Ovary (tissue), 9 donors: ENCODE results near the gene PEAK1. TPM values are rescaled to one million over a fixed set of nuclear protein-coding genes. Genes with fewer than 3 reads are reported as not detected.

ENCODE experiments used
- DNase-seq, 5 donors: peaks; one replicate each; pipeline ENCODE4 v3.0.0-alpha.2; 2019 to 2020
- H3K27ac ChIP-seq, 2 donors: fragments of 200-600 bp; one replicate each; pipeline versions ENCODE4 v1.5.1 to v1.8.0; 2019 to 2022
- H3K27me3 ChIP-seq: fragments of 200-600 bp; one replicate; pipeline ENCODE4 v1.8.0; 2022
- H3K36me3 ChIP-seq: fragments of 200-600 bp; sonication (generic); one replicate; pipeline ENCODE4 v1.5.1; 2019
- H3K4me1 ChIP-seq: one replicate; pipeline ENCODE4 v1.8.1; 2013; ENCODE audit warnings: mild to moderate bottlenecking, moderate library complexity; ENCODE audit not compliant: insufficient read depth
- H3K4me3 ChIP-seq: fragments of 200-600 bp; sonication (generic); one replicate; pipeline ENCODE4 v1.5.1; 2017
- H3K9me3 ChIP-seq, 2 donors: fragments of 200-600 bp in 1 of 2; sonication (generic) in 1 of 2; one replicate each; pipeline versions ENCODE4 v1.5.1 to v1.8.1; 2013 to 2019; ENCODE audit warnings: mild to moderate bottlenecking in 1 of 2, moderate library complexity in 1 of 2
- EP300 ChIP-seq: sonication (generic); formaldehyde crosslinking; IDR thresholded peaks from one replicate; pipeline ENCODE4 v1.6.1; 2017; ENCODE audit warnings: antibody characterized with exemption
- POLR2A ChIP-seq: fragments of 450-650 bp; IDR thresholded peaks from one replicate; pipeline ENCODE4 v1.6.1; 2017; ENCODE audit warnings: antibody characterized with exemption, mild to moderate bottlenecking, moderate library complexity
- WGBS, 3 donors: extraction: QIAGEN DNeasy Blood & Tissue Kit in 1 of 3; methylation state at CpG; one replicate each; pipeline versions ENCODE4 v1.1.5 to v1.1.7; 2013 to 2017; 5-methylcytosine and 5-hydroxymethylcytosine counted together
- intact Hi-C, 4 donors: fragments of 100-400 bp; cut with DNase I; formaldehyde crosslinking; loops; one replicate each; pipeline versions ENCODE4 v1.11.0 to v1.15.1; 2022 to 2023
- polyA plus RNA-seq, 2 donors: library from polyadenylated mRNA; stranded (reverse); fragments of 200-250 nt in 1 of 2; fragments of 350-450 nt in 1 of 2; fragmentation: Illumina TruSeq in 1 of 2; extraction: RNeasy Lipid Tissue Mini Kit (QIAGEN cat#74804) in 1 of 2; gene quantifications; one replicate each; pipeline ENCODE4 v1.2.3, GENCODE V29; 2013 to 2014
- total RNA-seq, 7 donors: library from RNA; depleted of rRNA in 2 of 7; stranded (reverse); fragments of >200 nt in 2 of 7; fragmentation: NEBNext Ultra II Directional in 3 of 7; extraction: Animal tissue kit (Norgen Biotek cat#: 25700) in 3 of 7; gene quantifications; one replicate each; pipeline versions ENCODE4 v1.1.0 to v1.2.4, GENCODE V29; 2016 to 2023
- TF ChIP-seq, protein P1 (sequence below), 3 donors: fragments of 450-650 bp in 2 of 3; fragments of 200-600 bp in 1 of 3; IDR thresholded peaks; one replicate each; pipeline versions ENCODE4 v1.5.1 to v1.8.0; 2016 to 2022; ENCODE audit warnings: antibody characterized with exemption in 3 of 3, mild to moderate bottlenecking in 1 of 3
- donor health status: DM: no; HTN: no; CAD: no; lungs with moderate emphysema.
- donor health status: DM: no; HTN: no; CAD: no.
- donor health status: Bipolar disorder and iron deficiency.
- donor health status: DM: yes; HTN: yes; CAD: no.
- donor health status: DM: no; HTN: no; CAD: no.
- donor health status: DM: yes; HTN: yes; CAD: no.

PEAK1 gene
- total and polyA plus RNA-seq, 9 donors, result 6.6 to 48.4 (median 41.4) TPM

DNA sequence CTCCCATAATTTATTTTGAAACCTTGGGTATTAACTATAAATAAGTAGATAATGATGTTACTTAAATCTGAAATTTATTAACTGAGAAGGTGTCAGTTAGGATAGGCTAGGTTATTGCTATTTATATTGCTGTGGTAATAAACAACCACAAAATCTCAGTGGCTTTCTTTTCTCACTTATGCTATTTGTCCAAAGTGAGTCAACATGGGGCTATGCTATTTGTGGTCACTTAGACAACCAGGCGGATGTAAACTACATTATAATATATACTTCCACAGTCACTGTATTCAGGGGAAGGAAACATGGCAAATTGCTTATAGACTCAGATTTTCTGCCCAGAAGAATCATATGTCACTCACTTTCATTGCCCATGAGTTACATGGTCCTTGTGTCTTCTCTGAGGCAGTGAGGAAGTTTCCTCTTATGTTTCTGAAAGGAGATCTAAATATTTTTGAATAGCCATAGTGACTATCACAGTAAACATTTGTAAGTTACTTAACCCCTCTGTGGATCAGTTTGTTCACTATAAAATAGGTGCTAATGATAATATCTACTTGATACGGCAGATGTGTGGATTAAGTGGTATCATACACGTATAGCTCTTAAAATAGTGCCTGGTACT is 20.6 kb upstream of the PEAK1 start:
- H3K36me3 ChIP-seq, result no peaks in the 10 kb centered on the region
- no peaks in the 10 kb centered on the region for H3K4me1 ChIP-seq
- H3K27me3 ChIP-seq, result no peaks in the 10 kb centered on the region
- TF ChIP-seq, protein P1, sequence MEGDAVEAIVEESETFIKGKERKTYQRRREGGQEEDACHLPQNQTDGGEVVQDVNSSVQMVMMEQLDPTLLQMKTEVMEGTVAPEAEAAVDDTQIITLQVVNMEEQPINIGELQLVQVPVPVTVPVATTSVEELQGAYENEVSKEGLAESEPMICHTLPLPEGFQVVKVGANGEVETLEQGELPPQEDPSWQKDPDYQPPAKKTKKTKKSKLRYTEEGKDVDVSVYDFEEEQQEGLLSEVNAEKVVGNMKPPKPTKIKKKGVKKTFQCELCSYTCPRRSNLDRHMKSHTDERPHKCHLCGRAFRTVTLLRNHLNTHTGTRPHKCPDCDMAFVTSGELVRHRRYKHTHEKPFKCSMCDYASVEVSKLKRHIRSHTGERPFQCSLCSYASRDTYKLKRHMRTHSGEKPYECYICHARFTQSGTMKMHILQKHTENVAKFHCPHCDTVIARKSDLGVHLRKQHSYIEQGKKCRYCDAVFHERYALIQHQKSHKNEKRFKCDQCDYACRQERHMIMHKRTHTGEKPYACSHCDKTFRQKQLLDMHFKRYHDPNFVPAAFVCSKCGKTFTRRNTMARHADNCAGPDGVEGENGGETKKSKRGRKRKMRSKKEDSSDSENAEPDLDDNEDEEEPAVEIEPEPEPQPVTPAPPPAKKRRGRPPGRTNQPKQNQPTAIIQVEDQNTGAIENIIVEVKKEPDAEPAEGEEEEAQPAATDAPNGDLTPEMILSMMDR (IDR thresholded peaks at IDR 0.05), result no peak
- no peak for TF ChIP-seq EP300
- no peak for TF ChIP-seq POLR2A
- no peak overlapping the region for H3K4me3 ChIP-seq
- no peaks in the 10 kb centered on the region for H3K9me3 ChIP-seq
- intact Hi-C loops, result no loop called here
- H3K27ac ChIP-seq, result no peak overlapping the region
- no peak for DNase-seq
- WGBS, 3 donors, result 79 to 90% (median 85%) methylated on average over 3 of the region's 3 CpGs

DNA sequence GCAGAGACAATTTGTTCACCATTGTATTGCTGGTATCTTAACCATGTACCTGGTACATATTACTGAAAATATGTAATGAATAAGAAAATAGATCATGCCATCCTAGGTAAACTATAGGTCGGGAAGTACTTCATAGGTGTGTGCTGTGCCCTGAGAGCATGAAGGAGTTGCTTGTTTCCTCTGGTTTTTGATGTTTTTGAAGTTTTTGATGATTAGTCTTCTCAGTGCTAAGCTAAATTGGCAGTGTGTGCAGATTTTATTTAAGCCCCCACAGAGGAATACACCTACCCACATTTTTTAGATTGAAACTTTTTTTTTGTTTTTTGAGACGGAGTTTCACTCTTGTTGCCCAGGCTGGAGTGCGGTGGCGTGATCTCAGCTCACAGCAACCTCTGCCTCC is 17.4 kb upstream of the PEAK1 start:
- no peaks in the 10 kb centered on the region for H3K36me3 ChIP-seq
- H3K27me3 ChIP-seq, result no peaks in the 10 kb centered on the region
- no peaks in the 10 kb centered on the region for H3K9me3 ChIP-seq
- no peak for DNase-seq
- no peaks in the 10 kb centered on the region for H3K4me1 ChIP-seq
- no peak for TF ChIP-seq EP300
- TF ChIP-seq POLR2A, result no peak
- TF ChIP-seq, protein P1 (IDR thresholded peaks at IDR 0.05), result no peak
- intact Hi-C loops, result no loop called here
- no peak overlapping the region for H3K4me3 ChIP-seq
- WGBS, 3 donors, result 93 to 97% (median 94%) methylated on average over 4 of the region's 4 CpGs
- no peak overlapping the region for H3K27ac ChIP-seq

DNA sequence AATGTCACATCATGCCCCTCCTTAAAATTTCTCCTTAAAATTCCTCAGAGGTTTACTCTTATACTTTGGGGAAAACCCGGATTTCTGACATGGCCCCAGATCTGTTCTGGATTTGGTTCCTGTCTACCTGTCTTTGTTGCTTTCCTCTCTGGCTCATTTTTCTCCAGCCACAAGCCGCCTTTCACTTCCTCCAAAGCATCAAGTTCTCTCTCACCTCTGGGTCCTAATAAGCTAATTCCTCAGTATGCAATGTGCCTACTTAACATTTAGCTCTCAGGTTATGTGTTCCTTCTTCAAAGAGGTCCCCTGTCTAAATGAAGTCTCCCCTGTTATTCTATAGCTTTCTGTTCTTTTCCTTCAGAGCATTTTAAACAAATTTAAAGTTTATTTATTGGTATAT is 16.9 kb upstream of the PEAK1 start:
- Histone ChIP-seq H3K36me3 (no peaks in the 10 kb centered on the region), H3K27me3 (no peaks in the 10 kb centered on the region), H3K27ac (no peak overlapping the region), H3K9me3 (no peaks in the 10 kb centered on the region), H3K4me3 (no peak overlapping the region), H3K4me1 (no peaks in the 10 kb centered on the region)
- no peak for DNase-seq
- intact Hi-C loops, result no loop called here
- WGBS, 3 donors, result 93 to 97% (median 94%) methylated on average over 2 of the region's 2 CpGs
- TF ChIP-seq EP300 (no peak), POLR2A (no peak)
- TF ChIP-seq, protein P1 (IDR thresholded peaks at IDR 0.05), result no peak

DNA sequence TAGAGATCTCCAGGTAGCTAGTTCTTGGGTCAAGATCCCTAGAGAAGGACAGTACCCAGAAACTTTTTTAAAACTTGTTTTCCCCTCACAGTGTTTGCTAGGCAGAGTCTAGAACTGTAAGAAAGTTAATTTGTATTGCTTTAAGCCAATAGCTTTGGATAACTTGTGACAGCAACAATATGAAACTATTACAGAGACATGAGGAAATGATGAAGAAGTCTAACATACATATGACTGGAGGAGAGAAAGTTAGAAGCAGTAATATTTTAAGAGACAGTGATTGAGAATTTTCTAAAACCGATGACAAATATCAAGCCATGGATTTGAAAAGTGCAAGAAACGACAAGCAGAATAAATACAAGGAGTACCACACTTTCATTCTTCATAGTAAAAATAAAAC is 10.7 kb upstream of the PEAK1 start:
- WGBS, 3 donors, result 91 to 95% (median 95%) methylated on average over 2 of the region's 2 CpGs
- no peak for DNase-seq
- Histone ChIP-seq H3K27me3 (no peaks in the 10 kb centered on the region), H3K36me3 (no peaks in the 10 kb centered on the region), H3K4me1 (no peaks in the 10 kb centered on the region), H3K4me3 (no peak overlapping the region), H3K9me3 (no peaks in the 10 kb centered on the region), H3K27ac (no peak overlapping the region)
- intact Hi-C loops, result no loop called here
- no peak for TF ChIP-seq EP300
- no peak for TF ChIP-seq POLR2A
- TF ChIP-seq, protein P1 (IDR thresholded peaks at IDR 0.05), result no peak
